ENCODE data around the gene AHDC1. TPM values are rescaled to one million over a fixed set of nuclear protein-coding genes. Genes with fewer than 3 reads are reported as not detected.

AHDC1 gene
- total and polyA plus RNA-seq, 10 of the 15 experiments (the other 5 are each of a cell fraction or from before 2014, with no cell fraction given): 0.21 to 13.0 (median 1.4) TPM

- no peak for TF ChIP-seq CEBPB (IDR thresholded peaks at IDR 0.05; ENCODE audit: borderline replicate concordance in 1 of 2, low read depth in 2 of 2, low read length in 2 of 2)
These were observed 27.1 kb downstream of the AHDC1 start (continued) for GRCh38 chr1:27576806-27577227.

GRCh38 chr1:27575840-27576331 is 28.1 kb downstream of the AHDC1 start:
- peak; percentile 88 for ATAC-seq
- TF ChIP-seq MYC (IDR thresholded peaks at IDR 0.05; ENCODE audit: insufficient read depth, insufficient read length, insufficient replicate concordance, low read length, severe bottlenecking) (no peak), ZNF384 (IDR thresholded peaks at IDR 0.05; ENCODE audit: borderline replicate concordance, low read depth, low read length) (no peak), MTA2 (IDR thresholded peaks at IDR 0.05; ENCODE audit: low read depth) (no peak), ZBTB11 (CRISPR knock-in tag; IDR thresholded peaks at IDR 0.05) (no peak), PAX8 (IDR thresholded peaks at IDR 0.05) (no peak), MEF2A (IDR thresholded peaks at IDR 0.05; ENCODE audit: insufficient read depth, low read depth, low read length) (0 out of 2 replicates have a peak, but pooled peaks have one; percentile 22), IRF3 (IDR thresholded peaks at IDR 0.05) (no peak), RB1 (IDR thresholded peaks at IDR 0.05; ENCODE audit: borderline replicate concordance) (no peak), ESRRA (IDR thresholded peaks at IDR 0.05; ENCODE audit: low read length) (no peak), BHLHE40 (IDR thresholded peaks at IDR 0.05; ENCODE audit: borderline replicate concordance in 1 of 2, low read depth in 2 of 2, low read length in 1 of 2) (peak in 1 of 2 experiments; percentile 41; a peak in 1 of 4 replicates), CTCF (IDR thresholded peaks at IDR 0.05 in 2 of 3, conservative IDR thresholded peaks at IDR 0.05 in 1 of 3; ENCODE audit: control insufficient read depth in 2 of 3, extremely low read depth in 1 of 3, insufficient read depth in 1 of 3, low read depth in 3 of 3, low read length in 3 of 3) (peak; percentile 5 to 30 (median 9); a peak in 2 of 6 replicates), KLF5 (IDR thresholded peaks at IDR 0.05; ENCODE audit: partially characterized antibody) (no peak), NFYA (IDR thresholded peaks at IDR 0.05; ENCODE audit: borderline replicate concordance, low read depth, low read length) (no peak)
- ChIA-PET RAD21 (ENCODE audit: unreplicated experiment) (no interaction called here), CTCF (interaction anchor here (0.9 to 1.6 kb wide), 3 partner anchors 11 to 161 kb away, joined by 3 read pairs; no protein-coding TSS in a partner anchor), POLR2A (interaction anchor here (0.6 kb wide), 1 partner anchor 107 kb away, joined by 3 read pairs; no protein-coding TSS in a partner anchor), SMC1A (ENCODE audit: uncharacterized antibody, unreplicated experiment) (interaction anchor here (0.7 to 0.9 kb wide), 2 partner anchors 9 to 19 kb away, joined by 3 read pairs; no protein-coding TSS in a partner anchor)
- Histone ChIP-seq H3K4me2 (ENCODE audit: control insufficient read depth, insufficient read depth) (peak overlapping the region; percentile 86), H3K9ac (ENCODE audit: control insufficient read depth, insufficient read depth, low read length) (no peak overlapping the region), H3K4me3 (peak overlapping the region; percentile 36; the same call in 1 of the 2 replicates), H3K27ac (ENCODE audit: control insufficient read depth, insufficient read depth) (no peak overlapping the region), H2AFZ (ENCODE audit: control insufficient read depth, low read depth, low read length) (no peak overlapping the region), H3K27me3 (replicated peaks in 1 of 2; ENCODE audit: control insufficient read depth in 2 of 2, insufficient read depth in 2 of 2, low read length in 1 of 2) (no peaks in the 10 kb centered on the region), H3K4me1 (ENCODE audit: control insufficient read depth, insufficient read depth, low read length) (no peaks in the 10 kb centered on the region; the same call in 1 of the 2 replicates), H3K9me3 (replicated peaks; ENCODE audit: control insufficient read depth, insufficient read depth, low read length) (no peaks in the 10 kb centered on the region), H3K79me2 (ENCODE audit: control insufficient read depth, insufficient read depth, low read length) (no peaks in the 10 kb centered on the region; the same call in 1 of the 2 replicates), H3K36me3 (ENCODE audit: control insufficient read depth in 2 of 2, insufficient read depth in 2 of 2, low read length in 1 of 2) (no peaks in the 10 kb centered on the region), H4K20me1 (ENCODE audit: control insufficient read depth, insufficient read depth) (no peaks in the 10 kb centered on the region)
- intact Hi-C loops (cut with micrococcal nuclease; ENCODE audit: unreplicated experiment) (no loop called here), in situ Hi-C loops (cut with MboI) (no loop called here)
- FAIRE-seq: no peak
- DNase-seq (ENCODE audit: low read depth, low spot score): no peak
- no TSS peak for BruUV-seq (replicated peaks)
- 18% methylated on average over 21 of the region's 44 CpGs for WGBS (ENCODE audit: insufficient coverage, insufficient replicate concordance, low lambda C conversion rate, missing lambda C conversion rate)
